GM21447 (cell line): ENCODE results near the gene UNKL.
"Not testable (repeated sequence)": the region's sequence is repeated elsewhere in the genome, so short reads cannot be mapped to it uniquely, and the experiment has no call there.

ENCODE experiments used
- ATAC-seq: cut with Tn5 transposase; IDR thresholded peaks from one replicate; pipeline ENCODE4 v1.9.1; 2021; ENCODE audit not compliant: unreplicated experiment

UNKL gene

DNA sequence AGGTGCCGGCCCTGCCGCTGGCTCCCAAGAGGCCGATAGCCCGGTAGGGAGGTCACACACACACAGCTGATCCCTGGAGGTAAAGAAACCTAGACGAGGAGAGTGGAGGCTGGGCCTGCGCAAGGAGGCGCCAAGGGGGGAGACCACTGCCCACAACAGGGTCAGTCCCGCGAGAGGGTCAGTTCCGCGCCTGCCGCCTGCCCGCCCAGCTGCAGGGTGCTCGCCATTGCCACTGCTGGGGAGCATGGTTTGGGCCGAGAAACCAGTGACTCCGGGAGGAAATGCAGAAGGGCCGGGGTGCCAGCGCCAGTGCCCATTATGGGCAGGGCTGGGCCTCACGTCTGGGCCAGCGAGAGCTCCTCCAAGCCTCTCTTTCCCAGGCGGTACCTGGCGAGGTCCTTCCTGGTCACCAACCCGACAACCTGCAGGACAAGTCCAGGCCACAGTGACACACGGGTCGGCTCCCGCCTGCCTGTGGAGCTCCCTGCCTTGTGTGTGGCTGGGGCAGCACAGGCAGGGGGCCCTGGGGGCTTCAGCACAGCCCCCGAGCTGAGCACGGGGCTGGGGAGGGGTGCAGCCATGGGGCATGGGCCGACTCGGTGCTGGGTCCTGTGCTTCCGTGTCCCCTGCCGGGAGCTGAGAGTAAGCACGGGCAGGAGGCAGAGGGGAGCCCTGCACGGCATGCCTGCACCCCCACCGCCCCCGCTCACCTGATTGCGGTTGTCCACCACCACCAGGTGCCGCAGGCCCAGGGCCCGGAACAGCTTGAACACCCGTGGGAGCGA lies 32.0 kb upstream of the UNKL start:
- no peak for ATAC-seq

GRCh38 chr16:1445518-1446203 lies 31.2 kb upstream of the UNKL start:
- no peak for ATAC-seq

- no peak for ATAC-seq
These were observed 30.4 kb upstream of the UNKL start for GRCh38 chr16:1444730-1445517.

- ATAC-seq, result no peak
These were observed 29.7 kb upstream of the UNKL start, which contains the start of gene CCDC154 for GRCh38 chr16:1443980-1444729. CCDC154 (minus strand) TSS chr16:1444556; CDS start chr16:1444322, 234 bp downstream.

- no peak for ATAC-seq
These were observed 29.0 kb upstream of the UNKL start for GRCh38 chr16:1443403-1443973.

DNA sequence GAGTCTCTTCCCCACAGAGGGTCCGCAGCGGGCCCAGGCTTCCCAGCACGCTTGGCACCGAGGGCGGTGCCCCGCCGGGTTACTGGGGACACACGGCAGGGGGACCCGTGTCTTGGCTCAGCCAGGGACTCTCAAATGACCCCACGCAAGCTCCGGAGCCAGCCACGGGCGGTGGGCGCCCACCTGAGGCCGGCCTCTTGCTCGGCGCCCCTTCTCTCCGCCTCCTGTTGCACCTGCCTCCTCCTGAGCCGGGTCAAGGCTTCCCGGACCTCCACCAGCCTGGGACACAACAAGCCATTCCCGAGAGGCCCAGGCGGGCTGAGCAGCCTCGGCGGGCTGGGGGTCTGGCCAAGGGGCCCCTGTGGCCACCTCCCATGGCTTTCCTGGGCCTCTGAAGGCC lies 28.2 kb upstream of the UNKL start:
- ATAC-seq, result no peak

DNA sequence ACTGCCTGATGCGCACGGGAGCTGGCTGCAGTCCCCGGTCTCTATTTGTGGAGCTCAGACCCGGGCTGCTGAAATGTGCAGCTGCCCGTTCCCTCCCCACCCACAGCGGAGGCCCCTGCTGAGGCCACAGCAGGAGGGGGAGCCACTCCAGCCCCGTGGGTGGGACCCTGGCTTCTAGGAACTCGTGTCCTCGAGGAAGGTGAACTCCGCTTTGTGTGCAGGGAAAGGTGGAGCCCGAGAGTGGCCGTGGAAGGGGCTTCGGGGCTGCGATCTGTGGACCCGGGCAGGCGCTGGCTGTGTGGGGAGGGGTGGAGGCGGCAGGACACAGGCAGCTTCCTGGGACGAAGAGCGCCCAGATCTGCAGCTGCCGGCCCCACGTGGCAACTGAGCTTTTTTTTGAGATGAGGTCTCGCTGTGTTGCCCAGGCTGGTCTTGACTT lies 26.9 kb upstream of the UNKL start:
- no peak for ATAC-seq

GRCh38 chr16:1439699-1440074 lies 25.2 kb upstream of the UNKL start:
- ATAC-seq, result not testable (repeated sequence)

- no peak for ATAC-seq
These were observed 24.7 kb upstream of the UNKL start for GRCh38 chr16:1439058-1439698.

DNA sequence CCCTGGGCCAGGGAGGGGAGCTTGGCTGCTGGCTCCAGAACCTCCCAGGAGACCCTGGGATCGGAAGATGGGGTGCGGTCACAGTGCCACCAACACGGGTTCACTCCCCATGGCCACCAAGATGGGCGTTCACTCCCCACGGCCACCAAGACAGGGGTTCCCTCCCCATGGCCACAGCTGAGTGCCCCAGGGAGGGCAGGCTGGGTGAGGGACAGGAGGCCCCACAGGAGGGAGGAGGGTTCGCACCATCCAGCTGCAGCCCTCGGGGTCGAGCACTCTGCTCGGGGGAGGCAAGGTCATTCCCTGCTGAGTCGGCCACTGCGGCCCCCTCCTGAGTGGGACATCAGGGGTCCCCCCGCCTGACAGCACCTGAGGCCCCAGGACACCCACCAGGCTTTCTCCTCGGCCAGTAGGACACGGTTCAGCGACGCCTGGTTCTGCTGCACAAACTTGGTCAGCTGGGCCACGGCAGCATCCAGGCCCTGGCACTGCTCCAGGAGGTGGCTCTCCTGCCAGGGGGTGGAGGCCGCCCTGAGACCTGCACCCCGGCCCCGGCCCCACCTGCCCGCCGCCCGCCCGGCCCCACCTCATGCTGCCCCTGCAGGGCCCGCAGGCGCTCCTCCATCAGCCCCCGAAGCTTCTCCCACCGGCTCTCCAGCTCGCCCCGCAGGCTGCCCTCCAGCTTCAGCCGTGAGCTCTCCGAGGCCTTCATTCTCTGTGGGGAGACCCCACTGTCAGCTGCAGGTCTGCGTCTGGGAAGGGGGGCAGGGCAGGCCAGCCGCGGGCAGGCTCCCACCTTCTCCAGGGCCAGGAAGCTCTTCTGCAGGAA lies 23.9 kb upstream of the UNKL start:
- ATAC-seq, result no peak

DNA sequence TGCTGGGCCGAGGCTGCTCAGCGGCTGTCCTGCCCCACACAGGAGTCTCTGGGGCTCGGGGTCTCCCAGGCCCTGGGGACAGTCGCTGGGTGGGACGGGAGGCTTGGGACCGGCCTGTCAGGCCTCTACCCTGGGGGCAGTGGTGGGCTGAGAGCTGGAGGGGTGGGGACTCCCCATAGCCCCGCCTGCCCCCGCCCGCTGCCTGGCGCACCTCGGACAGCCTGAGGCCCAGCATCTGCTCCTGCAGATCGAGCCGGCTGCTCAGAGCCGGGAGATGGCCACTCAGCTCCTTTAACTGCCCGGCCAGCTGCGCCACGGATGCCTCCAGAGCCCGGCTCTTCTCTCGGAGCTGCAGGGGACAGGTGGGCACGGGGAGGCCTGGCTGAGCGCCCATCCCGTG lies 23.1 kb upstream of the UNKL start:
- no peak for ATAC-seq

DNA sequence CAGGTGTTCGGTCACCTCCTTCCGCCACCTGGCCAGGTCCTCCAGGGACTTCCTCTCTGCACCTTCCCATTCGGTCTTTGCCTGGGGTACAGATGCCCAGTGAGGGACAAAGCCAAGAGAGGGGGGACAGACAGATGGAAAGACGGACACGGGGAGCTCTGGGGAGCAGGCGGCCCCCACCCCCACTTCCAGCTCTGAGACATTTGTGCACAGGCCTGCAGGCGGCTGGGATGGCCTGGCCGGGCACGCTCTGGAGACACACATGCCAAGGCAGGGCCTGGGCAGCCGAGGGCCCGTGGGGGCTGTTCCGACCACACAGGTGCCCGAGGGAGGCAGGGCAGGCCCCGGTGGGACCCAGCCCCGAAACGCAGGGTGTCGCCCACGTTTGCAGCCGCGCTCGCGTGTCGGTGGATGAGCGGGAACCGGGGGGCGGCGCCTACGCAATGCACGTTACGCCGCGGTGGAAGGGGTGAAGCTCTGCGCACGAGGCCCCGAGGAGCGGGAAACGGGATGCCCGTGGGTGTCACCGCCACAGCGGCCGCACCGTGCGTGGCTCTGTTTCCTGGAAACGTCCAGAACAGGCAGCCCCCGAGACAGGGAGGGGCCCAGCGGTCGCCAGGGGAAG lies 22.3 kb upstream of the UNKL start:
- ATAC-seq, result no peak

DNA sequence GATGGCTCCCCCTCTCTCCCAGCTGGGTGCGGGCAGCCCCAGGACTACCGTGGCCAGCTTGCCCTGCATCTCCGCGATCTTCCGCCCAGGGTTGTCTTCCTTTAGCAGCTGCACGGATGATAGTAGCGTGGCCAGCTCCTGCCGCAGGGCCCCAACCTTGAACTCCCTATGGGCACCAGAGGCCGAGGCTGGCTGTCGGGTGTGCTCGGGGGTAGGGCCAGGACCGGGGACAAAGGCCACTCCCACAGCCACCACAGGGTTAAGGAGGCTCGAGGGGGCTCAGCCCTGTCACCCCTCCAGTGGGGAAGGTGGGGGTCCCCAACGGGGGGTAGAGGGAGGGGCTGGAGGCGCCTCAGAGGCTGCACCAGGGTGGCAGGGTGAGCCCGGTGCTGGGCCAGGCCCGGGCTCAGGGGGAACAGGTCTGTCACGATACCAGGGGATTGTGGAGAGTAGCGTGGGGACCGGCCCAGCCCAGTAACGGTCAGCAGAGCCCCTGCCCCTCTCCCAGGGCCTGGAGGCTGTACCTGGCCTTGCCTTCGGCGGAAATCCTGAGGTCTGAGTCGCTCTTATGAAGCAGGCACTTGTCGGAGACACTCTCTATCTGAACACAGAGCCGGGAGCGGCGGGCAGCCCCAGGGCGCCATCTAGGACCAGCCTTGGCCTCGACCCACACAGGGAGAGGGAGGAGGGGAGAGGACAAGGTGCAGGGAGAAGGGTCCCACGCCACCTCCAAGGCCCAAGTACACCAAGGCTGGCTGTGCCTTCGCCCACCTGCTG lies 21.6 kb upstream of the UNKL start:
- ATAC-seq, result no peak

GRCh38 chr16:1434644-1435592 lies 20.4 kb upstream of the UNKL start:
- ATAC-seq, result no peak

GRCh38 chr16:1433756-1434155 lies 19.3 kb upstream of the UNKL start:
- no peak for ATAC-seq

DNA sequence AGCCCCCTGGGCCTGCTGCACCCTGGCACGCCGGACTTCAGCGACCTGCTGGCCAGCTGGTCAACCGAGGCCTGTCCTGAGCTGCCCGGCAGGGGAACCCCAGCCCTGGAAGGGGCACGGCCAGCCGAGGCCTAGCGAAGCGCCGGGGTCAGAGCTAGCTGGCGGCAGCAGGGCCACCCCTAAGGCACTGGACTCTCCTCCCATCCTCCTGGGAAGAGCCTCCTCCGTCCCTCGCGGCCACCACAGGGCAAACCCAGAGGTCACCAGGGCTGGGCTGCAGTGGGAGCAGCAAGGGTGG lies 18.7 kb upstream of the UNKL start:
- ATAC-seq, result no peak
